Endothelial cell of umbilical vein (primary cell): ENCODE measurements around the gene DBT. TPM values are rescaled to one million over a fixed set of nuclear protein-coding genes. Genes with fewer than 3 reads are reported as not detected.

Source experiments
- BruUV-seq: library from RNA; stranded (reverse); fragments of 400-500 nt; replicated peaks from 2 replicates; lab custom pipeline; 2021; lab: Mats Ljungman, UMichigan
- CTCF ChIA-PET: fragments of 300-600, 350-600 bp; sonication (Branson Sonifier 250); formaldehyde crosslinking; loops from one replicate; lab custom pipeline; 2021; ENCODE audit warnings: antibody characterized with exemption, inconsistent platforms; lab: Charles Lee
- POLR2A ChIA-PET: fragments of 300-600, 350-600 bp; sonication (Branson Sonifier 250); formaldehyde crosslinking; loops from one replicate; lab custom pipeline; 2021; ENCODE audit warnings: antibody characterized with exemption, inconsistent platforms; lab: Charles Lee
- DNase-seq: peaks from one replicate; pipeline ENCODE4 v3.0.0-alpha.2; 2011; ENCODE audit warnings: low read depth, low spot score
- FAIRE-seq: peaks from 2 replicates; lab custom pipeline; 2011; peaks lifted over from hg19 to GRCh38; lab: Jason Lieb, UNC
- H2AFZ ChIP-seq: 2 replicates; pipeline ENCODE4 v1.6.0; 2012; ENCODE audit warnings: low read depth, low read length, control low read depth, inconsistent platforms
- H3K27ac ChIP-seq: 2 replicates; pipeline ENCODE4 v1.5.1; 2011; ENCODE audit warnings: low read depth, mild to moderate bottlenecking, control low read depth, low read length, moderate library complexity; ENCODE audit not compliant: insufficient read depth
- H3K27me3 ChIP-seq, 2 experiments: 2 replicates each; pipeline versions ENCODE4 v1.6.0 to v1.6.1; 2011; ENCODE audit warnings: low read length in 2 of 2, mixed read lengths in 1 of 2; ENCODE audit not compliant: control insufficient read depth in 2 of 2, insufficient read depth in 2 of 2
- H3K36me3 ChIP-seq, 2 experiments: 2 replicates in 1 of 2; 3 replicates in 1 of 2; pipeline ENCODE4 v1.5.1; 2011; ENCODE audit warnings: low read length in 2 of 2, mild to moderate bottlenecking in 1 of 2, moderate library complexity in 1 of 2; ENCODE audit not compliant: control insufficient read depth in 2 of 2, insufficient read depth in 2 of 2; ENCODE audit errors: extremely low read depth in 1 of 2
- H3K4me1 ChIP-seq: 3 replicates; pipeline ENCODE4 v1.5.1; 2011; ENCODE audit warnings: mild to moderate bottlenecking, low read length; ENCODE audit not compliant: control insufficient read depth, insufficient read depth; ENCODE audit errors: extremely low read depth
- H3K4me2 ChIP-seq: 2 replicates; pipeline ENCODE4 v1.6.1; 2011; ENCODE audit warnings: low read length, control low read depth, mixed read lengths; ENCODE audit not compliant: insufficient read depth
- H3K4me3 ChIP-seq, 3 experiments: fragments of 200-600 bp in 1 of 3; sonication (generic), shearing (Covaris generic) in 1 of 3; replicated peaks in 1 of 3; 2 replicates each; pipeline ENCODE4 v1.5.1; 2011 to 2016; ENCODE audit warnings: control low read depth in 3 of 3, low read length in 3 of 3, mild to moderate bottlenecking in 2 of 3, inconsistent platforms in 1 of 3, low read depth in 1 of 3, moderate library complexity in 1 of 3; ENCODE audit not compliant: insufficient read depth in 1 of 3
- H3K79me2 ChIP-seq: 2 replicates; pipeline ENCODE4 v1.6.0; 2012; ENCODE audit warnings: low read length, inconsistent platforms; ENCODE audit not compliant: control insufficient read depth, insufficient read depth
- H3K9ac ChIP-seq: replicated peaks from 2 replicates; pipeline ENCODE3; 2011; ENCODE audit warnings: low read length, control low read depth; ENCODE audit not compliant: insufficient read depth; ENCODE audit errors: extremely low read depth
- H3K9me1 ChIP-seq: replicated peaks from 3 replicates; pipeline ENCODE4 v1.6.0; 2011; ENCODE audit warnings: mild to moderate bottlenecking, low read length; ENCODE audit not compliant: control insufficient read depth, insufficient read depth; ENCODE audit errors: extremely low read depth
- H3K9me3 ChIP-seq: replicated peaks from 2 replicates; pipeline ENCODE4 v1.5.1; 2012; ENCODE audit warnings: low read length, inconsistent platforms; ENCODE audit not compliant: control insufficient read depth, insufficient read depth
- H4K20me1 ChIP-seq: replicated peaks from 2 replicates; pipeline ENCODE3; 2011; ENCODE audit warnings: mild to moderate bottlenecking, low read length; ENCODE audit not compliant: control insufficient read depth, insufficient read depth; ENCODE audit errors: extremely low read depth
- EZH2 ChIP-seq: IDR thresholded peaks from 2 replicates; pipeline ENCODE4 v1.6.1; 2012; ENCODE audit warnings: borderline replicate concordance, low read depth, mild to moderate bottlenecking, moderate library complexity, low read length, inconsistent platforms; ENCODE audit not compliant: severe bottlenecking
- FOS ChIP-seq: IDR thresholded peaks from 2 replicates; pipeline ENCODE4 v1.6.1; 2011; ENCODE audit warnings: mild to moderate bottlenecking, low read length, moderate library complexity, borderline replicate concordance; ENCODE audit not compliant: insufficient read depth
- GATA2 ChIP-seq: IDR thresholded peaks from 2 replicates; pipeline ENCODE4 v1.7.0; 2011; ENCODE audit warnings: low read depth, mild to moderate bottlenecking, moderate library complexity, mixed read lengths, low read length; ENCODE audit not compliant: insufficient read length, insufficient read depth
- JUN ChIP-seq: IDR thresholded peaks from 2 replicates; pipeline ENCODE4 v1.6.1; 2011; ENCODE audit warnings: borderline replicate concordance, low read depth; ENCODE audit not compliant: insufficient read length, insufficient read depth
- MAX ChIP-seq: IDR thresholded peaks from 2 replicates; pipeline ENCODE4 v1.6.1; 2011; ENCODE audit not compliant: insufficient read depth, insufficient read length
- MYC ChIP-seq: IDR thresholded peaks from one replicate; pipeline ENCODE4 v1.6.1; 2011; ENCODE audit warnings: mild to moderate bottlenecking, low read depth, low read length
- POLR2A ChIP-seq: IDR thresholded peaks from 2 replicates; pipeline ENCODE4 v1.6.1; 2012; ENCODE audit warnings: low read depth, mild to moderate bottlenecking, control low read depth, low read length
- POLR2AphosphoS5 ChIP-seq: IDR thresholded peaks from 2 replicates; pipeline ENCODE4 v1.6.1; 2012; ENCODE audit warnings: low read depth, mild to moderate bottlenecking, control low read depth, low read length, moderate library complexity; ENCODE audit not compliant: insufficient read depth
- dilution Hi-C: fragments of 300-500 bp; cut with MboI; formaldehyde crosslinking; loops from one replicate; pipeline ENCODE4 v1.15.0; 2019; ENCODE audit warnings: low sequenced_read_pairs; ENCODE audit not compliant: extremely low pct_ligation_motif_present
- intact Hi-C: fragments of 100-400 bp; cut with micrococcal nuclease; formaldehyde crosslinking; loops from one replicate; pipeline ENCODE4 v1.10.0; 2022
- polyA plus RNA-seq, 4 experiments: library from polyadenylated mRNA; depleted of rRNA in 3 of 4; stranded (reverse) in 3 of 4; unstranded in 1 of 4; fragments of >200 nt; gene quantifications; 2 replicates each; pipeline versions ENCODE4 v1.2.1 to v1.2.3, GENCODE V29; 2011 to 2012; ENCODE audit warnings: missing spikeins in 1 of 4
- total RNA-seq: library from RNA; stranded (reverse); gene quantifications from 2 replicates; pipeline ENCODE4 v1.2.3, GENCODE V29; 2021
- TF ChIP-seq, protein P1 (sequence below), 2 donors: IDR thresholded peaks; 1 replicate in 1 of 2; 2 replicates in 1 of 2; pipeline ENCODE4 v1.5.1; 2011; ENCODE audit warnings: low read length in 2 of 2, mild to moderate bottlenecking in 2 of 2, moderate library complexity in 2 of 2, control low read depth in 1 of 2, inconsistent platforms in 1 of 2, low read depth in 1 of 2; ENCODE audit not compliant: insufficient read depth in 1 of 2; ENCODE audit errors: extremely low read depth in 1 of 2

The DBT gene
- total and polyA plus RNA-seq, 2 donors (not counting 3 experiments of a cell fraction or from before 2014, with no cell fraction given) = 1.6 to 7.9 TPM

DNA sequence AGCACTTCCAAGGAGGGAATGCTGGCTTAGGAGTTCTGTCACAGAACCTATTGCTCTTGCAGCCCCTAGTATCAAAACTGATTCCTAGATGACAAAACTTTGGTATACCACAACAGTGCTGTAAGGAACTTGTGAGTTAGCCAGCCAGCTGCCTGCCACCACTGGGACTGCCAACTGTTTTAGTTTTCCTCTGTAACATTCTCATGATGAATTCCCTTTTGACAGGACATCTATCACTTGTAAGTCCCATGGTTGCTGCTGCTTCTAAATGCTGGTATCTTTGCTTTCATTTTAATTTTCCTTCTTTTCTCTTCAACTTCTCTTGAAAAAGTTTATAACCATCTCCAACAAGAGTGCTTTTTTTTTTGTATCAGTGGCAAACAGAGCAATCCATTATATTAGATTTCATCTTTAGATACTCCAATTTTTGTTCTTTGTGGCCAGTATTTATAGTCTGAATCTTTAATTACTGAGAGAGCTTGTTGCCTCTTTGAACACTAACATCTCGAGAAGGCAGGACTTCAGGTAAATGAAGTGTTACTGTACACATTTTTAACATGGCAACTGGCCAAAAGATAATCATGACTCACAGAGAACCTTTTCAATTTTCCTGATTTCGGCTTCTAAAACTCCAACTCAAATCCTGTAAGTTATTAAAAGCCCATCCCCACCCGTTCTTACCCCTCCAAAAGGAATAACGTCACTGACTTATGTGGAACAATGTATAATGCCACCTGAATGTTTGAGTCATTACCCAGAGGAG is 19.8 kb downstream of the DBT start:
- no peak for TF ChIP-seq EZH2
- no peak for TF ChIP-seq POLR2AphosphoS5
- TF ChIP-seq FOS = no peak
- no peak for TF ChIP-seq MAX
- TF ChIP-seq GATA2 = no peak
- TF ChIP-seq, protein P1, sequence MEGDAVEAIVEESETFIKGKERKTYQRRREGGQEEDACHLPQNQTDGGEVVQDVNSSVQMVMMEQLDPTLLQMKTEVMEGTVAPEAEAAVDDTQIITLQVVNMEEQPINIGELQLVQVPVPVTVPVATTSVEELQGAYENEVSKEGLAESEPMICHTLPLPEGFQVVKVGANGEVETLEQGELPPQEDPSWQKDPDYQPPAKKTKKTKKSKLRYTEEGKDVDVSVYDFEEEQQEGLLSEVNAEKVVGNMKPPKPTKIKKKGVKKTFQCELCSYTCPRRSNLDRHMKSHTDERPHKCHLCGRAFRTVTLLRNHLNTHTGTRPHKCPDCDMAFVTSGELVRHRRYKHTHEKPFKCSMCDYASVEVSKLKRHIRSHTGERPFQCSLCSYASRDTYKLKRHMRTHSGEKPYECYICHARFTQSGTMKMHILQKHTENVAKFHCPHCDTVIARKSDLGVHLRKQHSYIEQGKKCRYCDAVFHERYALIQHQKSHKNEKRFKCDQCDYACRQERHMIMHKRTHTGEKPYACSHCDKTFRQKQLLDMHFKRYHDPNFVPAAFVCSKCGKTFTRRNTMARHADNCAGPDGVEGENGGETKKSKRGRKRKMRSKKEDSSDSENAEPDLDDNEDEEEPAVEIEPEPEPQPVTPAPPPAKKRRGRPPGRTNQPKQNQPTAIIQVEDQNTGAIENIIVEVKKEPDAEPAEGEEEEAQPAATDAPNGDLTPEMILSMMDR (IDR thresholded peaks at IDR 0.05; ENCODE audit: extremely low read depth in 1 of 2, insufficient read depth in 1 of 2, low read depth in 1 of 2, low read length in 2 of 2) = no peak
- no peak for TF ChIP-seq MYC
- TF ChIP-seq POLR2A = no peak
- no peak for TF ChIP-seq JUN
- CTCF ChIA-PET = no interaction called here
- no peak overlapping the region for H2AFZ ChIP-seq
- peaks cover 2% of the 10 kb centered on the region for H3K9me1 ChIP-seq
- POLR2A ChIA-PET = no interaction called here
- H3K9ac ChIP-seq = no peak overlapping the region
- BruUV-seq = no TSS peak
- no peak overlapping the region for H3K27ac ChIP-seq
- intact Hi-C loops = loop anchor here (10.0 kb wide), 1 partner anchor 65 kb away; no protein-coding TSS in a partner anchor
- H4K20me1 ChIP-seq = no peaks in the 10 kb centered on the region
- no peaks in the 10 kb centered on the region for H3K27me3 ChIP-seq
- dilution Hi-C loops = no loop called here
- FAIRE-seq (no peak), DNase-seq (no peak)
- no peaks in the 10 kb centered on the region for H3K9me3 ChIP-seq
- H3K4me2 ChIP-seq = no peak overlapping the region
- no peaks in the 10 kb centered on the region for H3K4me1 ChIP-seq
- no peak overlapping the region for H3K4me3 ChIP-seq
- peaks cover 2 to 3% of the 10 kb centered on the region in 2 experiments for H3K36me3 ChIP-seq
- H3K79me2 ChIP-seq = no peaks in the 10 kb centered on the region
